ENCODE results near the gene SORBS2.

- TF ChIP-seq TAF1 (IDR thresholded peaks at IDR 0.05; ENCODE audit: low read depth) (no peak), EZH2 (IDR thresholded peaks at IDR 0.05; ENCODE audit: borderline replicate concordance, insufficient read depth, low read length, poor library complexity, severe bottlenecking) (no peak), MXI1 (conservative IDR thresholded peaks at IDR 0.05; ENCODE audit: poor library complexity, severe bottlenecking) (no peak), CTCF (IDR thresholded peaks at IDR 0.05; ENCODE audit: poor library complexity, severe bottlenecking) (no peak), EP300 (conservative IDR thresholded peaks at IDR 0.05; ENCODE audit: poor library complexity, severe bottlenecking) (no peak)
These were observed 94.6 kb downstream of the SORBS2 start for GRCh38 chr4:185717377-185717741.
